ENCODE measurements around the gene PRDX3.
A peak's percentile ranks its signal among the peaks of the same experiment; 100 is the strongest.

Gene PRDX3

GRCh38 chr10:119209035-119209735 lies 30.6 kb upstream of the PRDX3 start:
- Histone ChIP-seq H3K36me3 (replicated peaks) (no peaks in the 10 kb centered on the region), H3K27me3 (replicated peaks) (no peaks in the 10 kb centered on the region), H3K4me3 (ENCODE audit: low read depth, low read length) (peak overlapping the region; percentile 86), H3K27ac (peak overlapping the region; percentile 88)
- TF ChIP-seq CTCF (IDR thresholded peaks at IDR 0.05; ENCODE audit: low read depth, low read length, missing control alignments), result peak; percentile 93
- in situ Hi-C loops (cut with HindIII; ENCODE audit: low pct_ligation_motif_present, low sequenced_read_pairs), result loop anchor here (25.0 kb wide), 1 partner anchor 203 kb away; no protein-coding TSS in a partner anchor
- peak; percentile 56 for DNase-seq

- no peak for TF ChIP-seq CTCF (IDR thresholded peaks at IDR 0.05; ENCODE audit: low read depth, low read length, missing control alignments)
- peak overlapping the region; percentile 88 for H3K27ac ChIP-seq
- H3K36me3 ChIP-seq (replicated peaks), result no peaks in the 10 kb centered on the region
- no peak for DNase-seq
- peak overlapping the region; percentile 86 for H3K4me3 ChIP-seq (ENCODE audit: low read depth, low read length)
- in situ Hi-C loops (cut with HindIII; ENCODE audit: low pct_ligation_motif_present, low sequenced_read_pairs), result loop anchor here (25.0 kb wide), 1 partner anchor 204 kb away; no protein-coding TSS in a partner anchor
- H3K27me3 ChIP-seq (replicated peaks), result no peaks in the 10 kb centered on the region
These were observed 29.9 kb upstream of the PRDX3 start for GRCh38 chr10:119208553-119208940.

GRCh38 chr10:119207713-119208552 lies 29.3 kb upstream of the PRDX3 start:
- Histone ChIP-seq H3K4me3 (ENCODE audit: low read depth, low read length) (peak overlapping the region; percentile 86), H3K27me3 (replicated peaks) (no peaks in the 10 kb centered on the region), H3K27ac (peak overlapping the region; percentile 88), H3K36me3 (replicated peaks) (no peaks in the 10 kb centered on the region)
- TF ChIP-seq CTCF (IDR thresholded peaks at IDR 0.05; ENCODE audit: low read depth, low read length, missing control alignments), result no peak
- DNase-seq, result peak; percentile 56
- in situ Hi-C loops (cut with HindIII; ENCODE audit: low pct_ligation_motif_present, low sequenced_read_pairs), result loop anchor here (25.0 kb wide), 1 partner anchor 204 kb away; no protein-coding TSS in a partner anchor

- Histone ChIP-seq H3K4me3 (ENCODE audit: low read depth, low read length) (peak within 1 kb of the TSS; percentile 86), H3K27me3 (replicated peaks) (no peaks in the 10 kb centered on the region), H3K27ac (peak within 1 kb of the TSS; percentile 88), H3K36me3 (replicated peaks) (no peaks in the 10 kb centered on the region)
- no peak for TF ChIP-seq CTCF (IDR thresholded peaks at IDR 0.05; ENCODE audit: low read depth, low read length, missing control alignments)
- DNase-seq, result peak; percentile 93
- in situ Hi-C loops (cut with HindIII; ENCODE audit: low pct_ligation_motif_present, low sequenced_read_pairs), result loop anchor here (25.0 kb wide), 1 partner anchor 205 kb away; no protein-coding TSS in a partner anchor
These were observed 28.7 kb upstream of the PRDX3 start, which contains the start of gene GRK5 for GRCh38 chr10:119207366-119207666. GRK5 (plus strand) TSS chr10:119207571; CDS start chr10:119207918, 347 bp downstream.

GRCh38 chr10:119206603-119207365 lies 28.2 kb upstream of the PRDX3 start:
- Histone ChIP-seq H3K36me3 (replicated peaks) (no peaks in the 10 kb centered on the region), H3K27me3 (replicated peaks) (no peaks in the 10 kb centered on the region), H3K27ac (peak overlapping the region; percentile 81), H3K4me3 (ENCODE audit: low read depth, low read length) (peak overlapping the region; percentile 86)
- in situ Hi-C loops (cut with HindIII; ENCODE audit: low pct_ligation_motif_present, low sequenced_read_pairs), result loop anchor here (25.0 kb wide), 1 partner anchor 206 kb away; no protein-coding TSS in a partner anchor
- TF ChIP-seq CTCF (IDR thresholded peaks at IDR 0.05; ENCODE audit: low read depth, low read length, missing control alignments), result peak; percentile 27
- no peak for DNase-seq

Measured in brain microvascular endothelial cell (primary cell).